Measurements from ENCODE around the gene PLEKHH1.

- TF ChIP-seq CTCF (IDR thresholded peaks at IDR 0.05) (no peak), POLR2A (IDR thresholded peaks at IDR 0.05) (no peak)
Observed at GRCh38 chr14:67553547-67553946, 20.5 kb downstream of the PLEKHH1 start.
